ENCODE measurements around the gene AHCYL1. TPM values are rescaled to one million over a fixed set of nuclear protein-coding genes. Genes with fewer than 3 reads are reported as not detected.

Gene AHCYL1
- total RNA-seq, 1 donor from 2014 or later = 60.5 TPM

DNA sequence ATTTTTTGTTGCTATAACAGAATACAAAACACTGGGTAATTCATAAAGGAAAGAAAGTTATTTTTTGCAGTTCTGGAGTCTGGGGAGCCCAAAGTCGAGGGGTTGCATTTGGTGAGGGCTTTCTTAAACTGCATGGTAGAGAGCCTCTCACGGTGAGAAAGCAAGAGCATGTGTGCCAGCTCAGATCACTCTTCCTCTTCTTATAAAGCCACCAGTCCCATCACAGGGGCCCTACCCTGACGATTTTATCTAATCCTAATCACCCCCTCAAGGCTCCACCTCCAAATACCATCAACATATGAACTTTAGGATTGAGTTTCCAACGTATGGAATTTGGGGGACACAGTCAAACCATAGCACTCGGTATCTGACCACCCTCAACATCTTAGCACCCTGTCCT, 48.9 kb downstream of the AHCYL1 start:
- H3K27me3 Mint-ChIP-seq (ENCODE audit: low read depth, unreplicated experiment) = no peaks in the 10 kb centered on the region
- no peak for TF ChIP-seq EZH2 (IDR thresholded peaks at IDR 0.05; ENCODE audit: insufficient read depth, low read length)
- H3K4me3 Mint-ChIP-seq (ENCODE audit: unreplicated experiment) = no peak overlapping the region
- H3K4me1 ChIP-seq (ENCODE audit: insufficient read depth, low read length) = peaks cover 20% of the 10 kb centered on the region
- peaks cover 32% of the 10 kb centered on the region for H3K79me2 ChIP-seq (ENCODE audit: insufficient read depth, low read length)
- DNase-seq (ENCODE audit: low read depth) (no peak), FAIRE-seq (no peak)
- H3K9ac ChIP-seq (ENCODE audit: low read length) = no peak overlapping the region
- peaks cover 15% of the 10 kb centered on the region for H3K4me1 Mint-ChIP-seq (ENCODE audit: low read depth, unreplicated experiment)
- peak overlapping the region; percentile 87 for H3K4me2 ChIP-seq (ENCODE audit: low read length)
- H3K4me3 ChIP-seq (ENCODE audit: insufficient read depth, low read depth, low read length) = no peak overlapping the region
- H3K27ac ChIP-seq (ENCODE audit: low read depth, low read length) = no peak overlapping the region
- peaks cover 30% of the 10 kb centered on the region for H4K20me1 ChIP-seq (ENCODE audit: insufficient read depth, low read length)
- no peak overlapping the region for H3K27ac Mint-ChIP-seq (ENCODE audit: unreplicated experiment)
- H3K9me3 ChIP-seq (ENCODE audit: insufficient read depth, low read depth, low read length) = no peaks in the 10 kb centered on the region
- no peaks in the 10 kb centered on the region for H3K27me3 ChIP-seq (ENCODE audit: insufficient read depth, low read length)
- peak overlapping the region; percentile 71 for H2AFZ ChIP-seq (ENCODE audit: low read depth, low read length)
- H3K9me3 Mint-ChIP-seq (ENCODE audit: unreplicated experiment) = no peaks in the 10 kb centered on the region
- peaks cover 8% of the 10 kb centered on the region for H3K36me3 ChIP-seq (ENCODE audit: insufficient read depth, low read length)
- peaks cover 6% of the 10 kb centered on the region for H3K36me3 Mint-ChIP-seq (ENCODE audit: low read depth, unreplicated experiment)

DNA sequence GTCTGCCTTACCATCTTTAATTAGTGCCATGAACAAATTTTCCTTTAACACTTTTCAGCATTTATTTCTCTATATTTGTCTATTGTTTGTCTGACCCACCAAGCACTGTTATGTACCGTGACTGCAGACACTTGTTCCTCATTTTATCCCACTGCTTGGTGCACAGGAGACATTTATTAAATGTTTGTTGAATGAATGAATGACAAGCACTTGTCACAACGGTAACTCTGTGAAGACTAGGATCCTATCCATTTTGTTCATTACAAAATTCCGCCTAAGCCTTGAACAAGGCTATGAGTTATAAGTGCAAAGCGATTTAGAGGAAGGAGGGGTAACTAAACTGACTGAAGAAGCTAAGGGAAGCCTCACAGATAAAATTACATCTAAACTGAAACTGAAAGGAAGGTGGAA, 49.5 kb downstream of the AHCYL1 start:
- Mint-ChIP-seq H3K27ac (ENCODE audit: unreplicated experiment) (peak overlapping the region; percentile 50), H3K9me3 (ENCODE audit: unreplicated experiment) (no peaks in the 10 kb centered on the region), H3K36me3 (ENCODE audit: low read depth, unreplicated experiment) (peaks cover 10% of the 10 kb centered on the region), H3K27me3 (ENCODE audit: low read depth, unreplicated experiment) (no peaks in the 10 kb centered on the region), H3K4me1 (ENCODE audit: low read depth, unreplicated experiment) (peaks cover 15% of the 10 kb centered on the region), H3K4me3 (ENCODE audit: unreplicated experiment) (peak overlapping the region; percentile 84)
- H3K4me2 ChIP-seq (ENCODE audit: low read length) = peak overlapping the region; percentile 87
- DNase-seq (ENCODE audit: low read depth) (no peak), FAIRE-seq (no peak)
- peaks cover 20% of the 10 kb centered on the region for H3K4me1 ChIP-seq (ENCODE audit: insufficient read depth, low read length)
- TF ChIP-seq EZH2 (IDR thresholded peaks at IDR 0.05; ENCODE audit: insufficient read depth, low read length) (no peak), CTCF (IDR thresholded peaks at IDR 0.05; ENCODE audit: insufficient read depth, low read depth, low read length) (no peak)
- peaks cover 14% of the 10 kb centered on the region for H3K36me3 ChIP-seq (ENCODE audit: insufficient read depth, low read length)
- no peaks in the 10 kb centered on the region for H3K27me3 ChIP-seq (ENCODE audit: insufficient read depth, low read length)
- peak overlapping the region; percentile 76 for H3K4me3 ChIP-seq (ENCODE audit: insufficient read depth, low read depth, low read length)
- peak overlapping the region; percentile 95 for H3K9ac ChIP-seq (ENCODE audit: low read length)
- H2AFZ ChIP-seq (ENCODE audit: low read depth, low read length) = peak overlapping the region; percentile 71
- H3K9me3 ChIP-seq (ENCODE audit: insufficient read depth, low read depth, low read length) = no peaks in the 10 kb centered on the region
- peaks cover 37% of the 10 kb centered on the region for H4K20me1 ChIP-seq (ENCODE audit: insufficient read depth, low read length)
- peak overlapping the region; percentile 44 for H3K27ac ChIP-seq (ENCODE audit: low read depth, low read length)
- peaks cover 34% of the 10 kb centered on the region for H3K79me2 ChIP-seq (ENCODE audit: insufficient read depth, low read length)

DNA sequence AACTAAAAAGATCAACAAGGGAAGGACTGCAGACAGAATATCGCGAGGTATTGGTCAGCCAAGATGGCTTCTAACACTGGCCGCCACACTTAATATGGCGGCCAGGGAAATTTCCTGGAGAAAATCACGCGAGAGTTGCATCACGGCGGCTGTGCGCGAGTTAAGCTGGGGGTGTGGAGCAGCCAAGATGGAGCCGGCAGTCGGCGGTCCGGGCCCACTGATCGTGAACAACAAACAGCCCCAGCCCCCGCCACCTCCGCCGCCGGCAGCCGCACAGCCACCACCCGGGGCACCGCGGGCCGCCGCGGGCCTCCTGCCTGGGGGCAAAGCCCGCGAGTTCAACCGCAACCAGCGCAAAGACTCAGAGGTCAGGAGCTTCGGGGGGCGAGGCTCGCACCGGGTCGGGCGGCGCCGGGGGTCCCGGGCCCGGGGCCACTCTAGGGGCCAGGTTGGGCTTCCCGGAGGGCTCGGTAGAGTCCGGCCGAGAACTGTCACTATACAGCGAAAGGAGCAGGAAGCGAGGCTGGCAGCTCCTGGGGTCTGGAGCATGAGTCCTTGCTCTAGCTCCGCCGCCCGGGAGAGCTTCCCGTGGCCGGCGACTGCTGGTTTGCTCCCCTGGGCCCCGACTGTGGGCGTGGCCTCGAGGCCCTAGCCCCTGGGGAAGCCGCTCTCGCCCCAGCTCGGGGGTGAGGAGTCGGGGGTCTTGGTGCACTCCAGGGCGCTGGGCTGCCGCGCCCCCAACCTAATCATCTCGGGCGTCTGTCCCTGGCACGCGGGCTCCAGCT, 50.1 kb downstream of the AHCYL1 start, which contains the start of gene STRIP1:
Gene STRIP1, plus strand, starts transcription at position 174 of the 785 bp plus-strand sequence. Its CDS starts 14 bp downstream, at position 188.
- Histone ChIP-seq H3K79me2 (ENCODE audit: insufficient read depth, low read length) (peaks cover 37% of the 10 kb centered on the region), H3K4me1 (ENCODE audit: insufficient read depth, low read length) (peaks cover 20% of the 10 kb centered on the region), H4K20me1 (ENCODE audit: insufficient read depth, low read length) (peaks cover 40% of the 10 kb centered on the region), H3K4me3 (ENCODE audit: insufficient read depth, low read depth, low read length) (peak within 1 kb of the TSS; percentile 76), H3K4me2 (ENCODE audit: low read length) (peak within 1 kb of the TSS; percentile 87), H3K36me3 (ENCODE audit: insufficient read depth, low read length) (peaks cover 18% of the 10 kb centered on the region), H3K9me3 (ENCODE audit: insufficient read depth, low read depth, low read length) (no peaks in the 10 kb centered on the region), H3K9ac (ENCODE audit: low read length) (peak within 1 kb of the TSS; percentile 95), H2AFZ (ENCODE audit: low read depth, low read length) (peak within 1 kb of the TSS; percentile 71), H3K27me3 (ENCODE audit: insufficient read depth, low read length) (no peaks in the 10 kb centered on the region), H3K27ac (ENCODE audit: low read depth, low read length) (peak within 1 kb of the TSS; percentile 83)
- TF ChIP-seq EZH2 (IDR thresholded peaks at IDR 0.05; ENCODE audit: insufficient read depth, low read length) (no peak), CTCF (IDR thresholded peaks at IDR 0.05; ENCODE audit: insufficient read depth, low read depth, low read length) (no peak)
- peak within 1 kb of the TSS; percentile 63 for H3K27ac Mint-ChIP-seq (ENCODE audit: unreplicated experiment)
- H3K4me3 Mint-ChIP-seq (ENCODE audit: unreplicated experiment) = peak within 1 kb of the TSS; percentile 92
- DNase-seq (ENCODE audit: low read depth) = peak; percentile 90
- peaks cover 15% of the 10 kb centered on the region for H3K4me1 Mint-ChIP-seq (ENCODE audit: low read depth, unreplicated experiment)
- no peaks in the 10 kb centered on the region for H3K9me3 Mint-ChIP-seq (ENCODE audit: unreplicated experiment)
- peaks cover 14% of the 10 kb centered on the region for H3K36me3 Mint-ChIP-seq (ENCODE audit: low read depth, unreplicated experiment)
- H3K27me3 Mint-ChIP-seq (ENCODE audit: low read depth, unreplicated experiment) = no peaks in the 10 kb centered on the region
- no peak for FAIRE-seq

Data from astrocyte (in vitro differentiated cells and primary cell).